Epithelial cell of esophagus (primary cell): ENCODE results near the gene SMAD7.

Experiments
- DNase-seq: peaks from one replicate; pipeline ENCODE4 v3.0.0; 2010; ENCODE audit warnings: low read depth
- H3K4me3 ChIP-seq: 2 replicates; pipeline ENCODE4 v1.5.1; 2011; ENCODE audit warnings: mild to moderate bottlenecking, low read length, control low read depth
- TF ChIP-seq, protein P1 (sequence below): IDR thresholded peaks from 2 replicates; pipeline ENCODE4 v1.5.1; 2011; ENCODE audit warnings: low read depth, mild to moderate bottlenecking, low read length, control low read depth, inconsistent platforms; ENCODE audit not compliant: insufficient read depth; ENCODE audit errors: missing control alignments

Gene SMAD7

GRCh38 chr18:48991319-48991660 lies 40.5 kb upstream of the SMAD7 start:
- H3K4me3 ChIP-seq = no peak overlapping the region
- TF ChIP-seq, protein P1, sequence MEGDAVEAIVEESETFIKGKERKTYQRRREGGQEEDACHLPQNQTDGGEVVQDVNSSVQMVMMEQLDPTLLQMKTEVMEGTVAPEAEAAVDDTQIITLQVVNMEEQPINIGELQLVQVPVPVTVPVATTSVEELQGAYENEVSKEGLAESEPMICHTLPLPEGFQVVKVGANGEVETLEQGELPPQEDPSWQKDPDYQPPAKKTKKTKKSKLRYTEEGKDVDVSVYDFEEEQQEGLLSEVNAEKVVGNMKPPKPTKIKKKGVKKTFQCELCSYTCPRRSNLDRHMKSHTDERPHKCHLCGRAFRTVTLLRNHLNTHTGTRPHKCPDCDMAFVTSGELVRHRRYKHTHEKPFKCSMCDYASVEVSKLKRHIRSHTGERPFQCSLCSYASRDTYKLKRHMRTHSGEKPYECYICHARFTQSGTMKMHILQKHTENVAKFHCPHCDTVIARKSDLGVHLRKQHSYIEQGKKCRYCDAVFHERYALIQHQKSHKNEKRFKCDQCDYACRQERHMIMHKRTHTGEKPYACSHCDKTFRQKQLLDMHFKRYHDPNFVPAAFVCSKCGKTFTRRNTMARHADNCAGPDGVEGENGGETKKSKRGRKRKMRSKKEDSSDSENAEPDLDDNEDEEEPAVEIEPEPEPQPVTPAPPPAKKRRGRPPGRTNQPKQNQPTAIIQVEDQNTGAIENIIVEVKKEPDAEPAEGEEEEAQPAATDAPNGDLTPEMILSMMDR = no peak
- DNase-seq = no peak

- peak; percentile 71 for DNase-seq
- H3K4me3 ChIP-seq = no peak overlapping the region
- TF ChIP-seq, protein P1 = no peak
These were observed 39.9 kb upstream of the SMAD7 start for GRCh38 chr18:48990481-48991318.

DNA sequence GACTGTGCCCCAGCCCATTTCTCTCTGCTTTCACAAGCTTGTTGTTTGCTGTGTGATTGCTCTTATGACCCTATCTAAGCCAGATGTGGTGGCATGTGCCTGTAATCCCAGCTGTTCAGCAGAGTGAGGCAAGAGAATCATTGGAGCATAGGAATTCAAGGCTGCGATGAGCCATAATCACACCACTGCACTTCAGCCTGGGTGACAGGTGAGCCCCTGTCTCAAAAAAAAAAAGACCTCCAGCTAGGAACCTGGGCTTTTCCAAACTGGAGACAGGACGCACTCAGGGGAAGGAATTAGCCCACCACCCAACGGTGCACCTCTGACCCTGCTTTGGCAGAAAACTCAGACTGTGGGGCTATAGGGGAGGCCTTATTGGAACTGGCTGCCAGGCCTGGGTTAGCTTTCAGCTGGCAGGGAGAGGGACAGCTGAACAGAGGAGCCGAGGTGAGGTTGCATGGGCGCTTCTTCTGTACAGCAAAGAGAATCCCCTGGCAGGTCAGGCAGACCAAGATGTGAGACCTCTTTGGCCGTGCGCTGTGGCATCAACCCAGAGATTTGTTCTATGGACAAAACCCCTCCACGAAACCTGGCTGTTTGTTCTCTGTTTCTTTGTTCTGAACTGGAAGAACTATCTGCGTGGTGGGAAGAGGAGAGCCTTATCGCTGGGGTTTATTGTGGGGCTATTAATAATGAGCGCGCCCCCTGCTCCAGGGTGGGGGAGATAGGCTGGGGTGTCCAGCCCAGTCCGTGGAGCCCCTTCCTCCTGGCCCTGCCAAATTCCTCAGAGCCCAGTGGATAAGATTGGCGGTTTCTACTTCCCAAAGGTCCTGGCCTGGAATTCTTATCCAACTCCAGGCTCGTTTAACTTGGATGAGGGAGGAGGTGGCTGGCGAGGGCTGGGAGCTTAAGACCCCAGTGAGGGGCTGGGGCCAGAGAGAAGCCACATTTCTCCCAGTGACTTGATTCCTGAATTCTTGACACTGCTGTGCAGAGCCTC lies 38.8 kb upstream of the SMAD7 start:
- no peak for DNase-seq
- no peak overlapping the region for H3K4me3 ChIP-seq
- TF ChIP-seq, protein P1 = no peak

- TF ChIP-seq, protein P1 = no peak
- H3K4me3 ChIP-seq = no peak overlapping the region
- no peak for DNase-seq
These were observed 37.9 kb upstream of the SMAD7 start for GRCh38 chr18:48988508-48989303.

DNA sequence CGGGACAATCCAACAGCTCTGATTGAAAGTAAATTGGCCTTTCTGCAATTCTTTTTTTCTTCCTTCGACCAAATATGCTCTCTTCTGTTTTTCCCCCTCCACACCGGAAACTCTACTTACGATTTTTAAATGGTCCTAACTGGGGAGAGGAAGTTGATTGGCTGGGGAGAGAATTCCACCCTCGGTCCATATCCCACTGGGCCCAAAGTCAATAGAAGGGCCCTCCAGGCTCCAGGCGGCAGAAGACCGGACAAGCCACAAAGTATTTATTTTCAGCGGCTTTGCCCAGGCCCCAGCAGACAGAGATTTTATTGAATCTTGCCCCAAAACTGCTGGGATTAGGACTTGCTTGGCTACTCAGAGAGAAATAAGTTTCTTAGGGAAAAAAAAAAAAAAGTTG lies 37.1 kb upstream of the SMAD7 start:
- DNase-seq = no peak
- H3K4me3 ChIP-seq = no peak overlapping the region
- TF ChIP-seq, protein P1 = no peak
